ENCODE results near the gene LRP4. TPM values are rescaled to one million over a fixed set of nuclear protein-coding genes. Genes with fewer than 3 reads are reported as not detected.

LRP4 gene
- total and polyA plus RNA-seq, 3 experiments from 2014 or later: 0.27 to 0.35 TPM; not detected in 1

- H3K9me3 ChIP-seq (ENCODE audit: low read length): no peaks in the 10 kb centered on the region
- H3K4me1 ChIP-seq (ENCODE audit: insufficient read depth, low read length): no peaks in the 10 kb centered on the region
- H3K36me3 ChIP-seq (ENCODE audit: insufficient read depth, low read length): no peaks in the 10 kb centered on the region
- H3K9me3 Mint-ChIP-seq: no peaks in the 10 kb centered on the region
- no peaks in the 10 kb centered on the region for H3K36me3 Mint-ChIP-seq
- no peak overlapping the region for H3K27ac ChIP-seq (ENCODE audit: low read depth, low read length)
- H3K27me3 Mint-ChIP-seq: peaks cover 4 to 5% of the 10 kb centered on the region in 2 donors
- no peaks in the 10 kb centered on the region for H3K27me3 ChIP-seq (ENCODE audit: insufficient read depth, low read length, poor library complexity, severe bottlenecking)
- H3K27ac Mint-ChIP-seq: no peak overlapping the region
- H3K4me1 Mint-ChIP-seq: peaks cover 0 to 3% (median 0%) of the 10 kb centered on the region in 3 donors
- no peak for DNase-seq
- CTCF ChIA-PET: interaction anchor here (1.0 to 4.1 kb wide), 2 partner anchors 264 to 266 kb away, joined by 3 to 17 read pairs; no protein-coding TSS in a partner anchor
- POLR2A ChIA-PET: no interaction called here
- H3K4me3 Mint-ChIP-seq: no peak overlapping the region
- no peak overlapping the region for H3K4me3 ChIP-seq (ENCODE audit: low read length)
Observed at GRCh38 chr11:46889251-46889650, 29.1 kb downstream of the LRP4 start.

- ChIA-PET CTCF (interaction anchor here (1.0 to 4.1 kb wide), 2 partner anchors 265 to 267 kb away, joined by 3 to 17 read pairs; no protein-coding TSS in a partner anchor), POLR2A (no interaction called here)
- H3K9me3 ChIP-seq (ENCODE audit: low read length): no peaks in the 10 kb centered on the region
- peaks cover 0 to 3% (median 0%) of the 10 kb centered on the region in 3 donors for H3K4me1 Mint-ChIP-seq
- H3K36me3 Mint-ChIP-seq: no peaks in the 10 kb centered on the region
- no peak overlapping the region for H3K4me3 Mint-ChIP-seq
- H3K27me3 Mint-ChIP-seq: peaks cover 8 to 10% of the 10 kb centered on the region in 2 donors
- H3K4me3 ChIP-seq (ENCODE audit: low read length): no peak overlapping the region
- H3K27me3 ChIP-seq (ENCODE audit: insufficient read depth, low read length, poor library complexity, severe bottlenecking): no peaks in the 10 kb centered on the region
- no peak overlapping the region for H3K27ac Mint-ChIP-seq
- no peak overlapping the region for H3K27ac ChIP-seq (ENCODE audit: low read depth, low read length)
- no peak for DNase-seq
- no peaks in the 10 kb centered on the region for H3K36me3 ChIP-seq (ENCODE audit: insufficient read depth, low read length)
- H3K9me3 Mint-ChIP-seq: no peaks in the 10 kb centered on the region
- H3K4me1 ChIP-seq (ENCODE audit: insufficient read depth, low read length): no peaks in the 10 kb centered on the region
Observed at GRCh38 chr11:46888636-46889035, 29.7 kb downstream of the LRP4 start.

GRCh38 chr11:46886211-46886610, 32.1 kb downstream of the LRP4 start:
- H3K4me3 ChIP-seq (ENCODE audit: low read length): no peak overlapping the region
- no peaks in the 10 kb centered on the region for H3K36me3 ChIP-seq (ENCODE audit: insufficient read depth, low read length)

GRCh38 chr11:46879056-46879585, 39.2 kb downstream of the LRP4 start:
- no peaks in the 10 kb centered on the region for H3K4me1 Mint-ChIP-seq
- no peaks in the 10 kb centered on the region for H3K9me3 ChIP-seq (ENCODE audit: low read length)
- no peak overlapping the region for H3K27ac ChIP-seq (ENCODE audit: low read depth, low read length)
- H3K4me3 Mint-ChIP-seq: no peak overlapping the region
- H3K4me3 ChIP-seq (ENCODE audit: low read length): no peak overlapping the region
- peak overlapping the region in 1 of 8 donors; percentile 51 for H3K27ac Mint-ChIP-seq
- H3K9me3 Mint-ChIP-seq: no peaks in the 10 kb centered on the region
- peaks cover 14 to 25% of the 10 kb centered on the region in 2 donors for H3K27me3 Mint-ChIP-seq
- H3K36me3 ChIP-seq (ENCODE audit: insufficient read depth, low read length): no peaks in the 10 kb centered on the region
- no peaks in the 10 kb centered on the region for H3K27me3 ChIP-seq (ENCODE audit: insufficient read depth, low read length, poor library complexity, severe bottlenecking)
- DNase-seq: no peak
- ChIA-PET CTCF (no interaction called here), POLR2A (no interaction called here)
- H3K36me3 Mint-ChIP-seq: no peaks in the 10 kb centered on the region
- no peaks in the 10 kb centered on the region for H3K4me1 ChIP-seq (ENCODE audit: insufficient read depth, low read length)

More at GRCh38 chr11:46886211-46886610, 32.1 kb downstream of the LRP4 start:
- POLR2A ChIA-PET: no interaction called here
- Histone ChIP-seq H3K27me3 (ENCODE audit: insufficient read depth, low read length, poor library complexity, severe bottlenecking) (no peaks in the 10 kb centered on the region), H3K9me3 (ENCODE audit: low read length) (no peaks in the 10 kb centered on the region), H3K4me1 (ENCODE audit: insufficient read depth, low read length) (no peaks in the 10 kb centered on the region), H3K27ac (ENCODE audit: low read depth, low read length) (no peak overlapping the region)
- H3K4me3 Mint-ChIP-seq: no peak overlapping the region
- no peaks in the 10 kb centered on the region for H3K9me3 Mint-ChIP-seq
- peaks cover 0 to 3% (median 0%) of the 10 kb centered on the region in 3 donors for H3K4me1 Mint-ChIP-seq
- H3K27ac Mint-ChIP-seq: no peak overlapping the region
- DNase-seq: no peak
- CTCF ChIA-PET: interaction anchor here (0.8 to 4.1 kb wide), 2 partner anchors 10 to 267 kb away, joined by 3 to 17 read pairs; no protein-coding TSS in a partner anchor
- peaks cover 15 to 16% of the 10 kb centered on the region in 2 donors for H3K27me3 Mint-ChIP-seq
- H3K36me3 Mint-ChIP-seq: no peaks in the 10 kb centered on the region

GRCh38 chr11:46877580-46877979, 40.8 kb downstream of the LRP4 start:
- ChIA-PET CTCF (no interaction called here), POLR2A (no interaction called here)
- no peak for DNase-seq
- Histone ChIP-seq H3K4me1 (ENCODE audit: insufficient read depth, low read length) (no peaks in the 10 kb centered on the region), H3K4me3 (ENCODE audit: low read length) (no peak overlapping the region), H3K27me3 (ENCODE audit: insufficient read depth, low read length, poor library complexity, severe bottlenecking) (no peaks in the 10 kb centered on the region), H3K36me3 (ENCODE audit: insufficient read depth, low read length) (no peaks in the 10 kb centered on the region), H3K9me3 (ENCODE audit: low read length) (no peaks in the 10 kb centered on the region), H3K27ac (ENCODE audit: low read depth, low read length) (no peak overlapping the region)
- Mint-ChIP-seq H3K4me1 (no peaks in the 10 kb centered on the region), H3K27me3 (peaks cover 9 to 18% of the 10 kb centered on the region in 2 donors), H3K27ac (no peak overlapping the region), H3K9me3 (no peaks in the 10 kb centered on the region), H3K4me3 (no peak overlapping the region), H3K36me3 (no peaks in the 10 kb centered on the region)

- H3K9me3 Mint-ChIP-seq: no peaks in the 10 kb centered on the region
- Histone ChIP-seq H3K4me1 (ENCODE audit: insufficient read depth, low read length) (no peaks in the 10 kb centered on the region), H3K9me3 (ENCODE audit: low read length) (no peaks in the 10 kb centered on the region), H3K36me3 (ENCODE audit: insufficient read depth, low read length) (no peaks in the 10 kb centered on the region), H3K4me3 (ENCODE audit: low read length) (no peak overlapping the region), H3K27me3 (ENCODE audit: insufficient read depth, low read length, poor library complexity, severe bottlenecking) (no peaks in the 10 kb centered on the region), H3K27ac (ENCODE audit: low read depth, low read length) (no peak overlapping the region)
- DNase-seq: no peak
- ChIA-PET POLR2A (no interaction called here), CTCF (interaction anchor here (1.9 kb wide), 1 partner anchor 277 kb away, joined by 4 read pairs; no protein-coding TSS in a partner anchor)
- H3K36me3 Mint-ChIP-seq: no peaks in the 10 kb centered on the region
- H3K4me3 Mint-ChIP-seq: no peak overlapping the region
- no peaks in the 10 kb centered on the region for H3K4me1 Mint-ChIP-seq
- H3K27ac Mint-ChIP-seq: no peak overlapping the region
- peaks cover 10 to 19% of the 10 kb centered on the region in 2 donors for H3K27me3 Mint-ChIP-seq
Observed at GRCh38 chr11:46876471-46876870, 41.9 kb downstream of the LRP4 start.

GRCh38 chr11:46874586-46874985, 43.8 kb downstream of the LRP4 start:
- Mint-ChIP-seq H3K27ac (no peak overlapping the region), H3K4me1 (no peaks in the 10 kb centered on the region), H3K36me3 (no peaks in the 10 kb centered on the region), H3K4me3 (no peak overlapping the region), H3K9me3 (no peaks in the 10 kb centered on the region), H3K27me3 (peaks cover 6 to 21% of the 10 kb centered on the region in 2 donors)
- POLR2A ChIA-PET: no interaction called here
- Histone ChIP-seq H3K36me3 (ENCODE audit: insufficient read depth, low read length) (no peaks in the 10 kb centered on the region), H3K27me3 (ENCODE audit: insufficient read depth, low read length, poor library complexity, severe bottlenecking) (no peaks in the 10 kb centered on the region), H3K9me3 (ENCODE audit: low read length) (no peaks in the 10 kb centered on the region), H3K4me1 (ENCODE audit: insufficient read depth, low read length) (no peaks in the 10 kb centered on the region), H3K4me3 (ENCODE audit: low read length) (no peak overlapping the region), H3K27ac (ENCODE audit: low read depth, low read length) (no peak overlapping the region)
- CTCF ChIA-PET: interaction anchor here (1.9 kb wide), 1 partner anchor 278 kb away, joined by 4 read pairs; no protein-coding TSS in a partner anchor
- DNase-seq: no peak

GRCh38 chr11:46868912-46869311, 49.4 kb downstream of the LRP4 start:
- Mint-ChIP-seq H3K9me3 (no peaks in the 10 kb centered on the region), H3K36me3 (no peaks in the 10 kb centered on the region), H3K4me1 (no peaks in the 10 kb centered on the region), H3K27ac (no peak overlapping the region), H3K27me3 (peaks cover 6 to 25% of the 10 kb centered on the region in 2 donors), H3K4me3 (no peak overlapping the region)
- ChIA-PET CTCF (no interaction called here), POLR2A (interaction anchor here (0.6 kb wide), 1 partner anchor 108 kb away, joined by 3 read pairs; no protein-coding TSS in a partner anchor)
- Histone ChIP-seq H3K27ac (ENCODE audit: low read depth, low read length) (no peak overlapping the region), H3K4me3 (ENCODE audit: low read length) (no peak overlapping the region), H3K36me3 (ENCODE audit: insufficient read depth, low read length) (no peaks in the 10 kb centered on the region), H3K27me3 (ENCODE audit: insufficient read depth, low read length, poor library complexity, severe bottlenecking) (no peaks in the 10 kb centered on the region), H3K4me1 (ENCODE audit: insufficient read depth, low read length) (no peaks in the 10 kb centered on the region), H3K9me3 (ENCODE audit: low read length) (no peaks in the 10 kb centered on the region)
- DNase-seq: no peak
